Neural progenitor cell (in vitro differentiated cells): ENCODE results near the gene PUM2.

Experiments used
- EZH2 ChIP-seq: fragments of 200-600 bp; sonication (generic); IDR thresholded peaks from 2 replicates; pipeline ENCODE4 v1.6.1; 2017; ENCODE audit warnings: antibody characterized with exemption, mild to moderate bottlenecking, moderate library complexity
- EZH2phosphoT487 ChIP-seq: fragments of 200-600 bp; sonication (generic); IDR thresholded peaks from 2 replicates; pipeline ENCODE4 v1.6.1; 2017; ENCODE audit warnings: antibody characterized with exemption
- TF ChIP-seq, protein P1 (sequence below): fragments of 200-600 bp; sonication (generic); IDR thresholded peaks from 2 replicates; pipeline ENCODE4 v1.5.1; 2017; ENCODE audit warnings: antibody characterized with exemption, mild to moderate bottlenecking

GRCh38 chr2:20327370-20327769, 23.3 kb downstream of the PUM2 start:
- TF ChIP-seq, protein P1, sequence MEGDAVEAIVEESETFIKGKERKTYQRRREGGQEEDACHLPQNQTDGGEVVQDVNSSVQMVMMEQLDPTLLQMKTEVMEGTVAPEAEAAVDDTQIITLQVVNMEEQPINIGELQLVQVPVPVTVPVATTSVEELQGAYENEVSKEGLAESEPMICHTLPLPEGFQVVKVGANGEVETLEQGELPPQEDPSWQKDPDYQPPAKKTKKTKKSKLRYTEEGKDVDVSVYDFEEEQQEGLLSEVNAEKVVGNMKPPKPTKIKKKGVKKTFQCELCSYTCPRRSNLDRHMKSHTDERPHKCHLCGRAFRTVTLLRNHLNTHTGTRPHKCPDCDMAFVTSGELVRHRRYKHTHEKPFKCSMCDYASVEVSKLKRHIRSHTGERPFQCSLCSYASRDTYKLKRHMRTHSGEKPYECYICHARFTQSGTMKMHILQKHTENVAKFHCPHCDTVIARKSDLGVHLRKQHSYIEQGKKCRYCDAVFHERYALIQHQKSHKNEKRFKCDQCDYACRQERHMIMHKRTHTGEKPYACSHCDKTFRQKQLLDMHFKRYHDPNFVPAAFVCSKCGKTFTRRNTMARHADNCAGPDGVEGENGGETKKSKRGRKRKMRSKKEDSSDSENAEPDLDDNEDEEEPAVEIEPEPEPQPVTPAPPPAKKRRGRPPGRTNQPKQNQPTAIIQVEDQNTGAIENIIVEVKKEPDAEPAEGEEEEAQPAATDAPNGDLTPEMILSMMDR: no peak
- no peak for TF ChIP-seq EZH2phosphoT487
- no peak for TF ChIP-seq EZH2
